SK-N-SH (cell line): ENCODE data around the gene TRAF3IP1. TPM values are rescaled to one million over a fixed set of nuclear protein-coding genes. Genes with fewer than 3 reads are reported as not detected.
"Not testable (repeated sequence)": the region's sequence is repeated elsewhere in the genome, so short reads cannot be mapped to it uniquely, and the experiment has no call there.

ENCODE experiments used
- CTCF ChIA-PET: fragments of 300-600, 350-600 bp; formaldehyde crosslinking; extraction: SDS; loops from one replicate; lab custom pipeline; 2021; lab: Yijun Ruan, JAX
- POLR2A ChIA-PET: fragments of 350-600 bp; sonication (Branson Sonifier 250); formaldehyde crosslinking; extraction: SDS; loops from one replicate; lab custom pipeline; 2020; ENCODE audit warnings: antibody characterized with exemption, inconsistent platforms; lab: Yijun Ruan, JAX
- DNase-seq: peaks from one replicate; pipeline ENCODE4 v3.0.0; 2012
- H2AFZ ChIP-seq: fragments of 200-600 bp; sonication (generic); 2 replicates; pipeline ENCODE4 v1.8.1; 2016; ENCODE audit warnings: antibody characterized with exemption, mild to moderate bottlenecking, low read depth
- H3F3A ChIP-seq: fragments of 200-600 bp; sonication (generic); replicated peaks from 2 replicates; pipeline ENCODE3; 2016; ENCODE audit warnings: antibody characterized with exemption, mild to moderate bottlenecking; ENCODE audit not compliant: insufficient read depth
- H3K27ac ChIP-seq, 2 experiments: fragments of 200-500 bp in 1 of 2; fragments of 200-600 bp in 1 of 2; sonication (Bioruptor generic) in 1 of 2; sonication (generic), shearing (Covaris generic) in 1 of 2; 2 replicates each; pipeline versions ENCODE4 v1.5.1 to v1.6.1; 2014 to 2016; ENCODE audit warnings: low read depth in 2 of 2, inconsistent platforms in 1 of 2, low read length in 1 of 2, mild to moderate bottlenecking in 1 of 2, mixed read lengths in 1 of 2
- H3K27me3 ChIP-seq: fragments of 200-600 bp; sonication (generic), shearing (Covaris generic); 2 replicates; pipeline ENCODE4 v1.6.1; 2016; ENCODE audit warnings: mixed run types; ENCODE audit not compliant: insufficient read depth
- H3K36me3 ChIP-seq, 2 experiments: fragments of 200-500 bp in 1 of 2; fragments of 200-600 bp in 1 of 2; sonication (Bioruptor generic) in 1 of 2; sonication (generic) in 1 of 2; replicated peaks in 1 of 2; 2 replicates each; pipeline versions ENCODE3 to v1.5.1; 2014 to 2016; ENCODE audit warnings: low read length in 1 of 2, mild to moderate bottlenecking in 1 of 2; ENCODE audit not compliant: insufficient read depth in 2 of 2, control insufficient read depth in 1 of 2
- H3K4me1 ChIP-seq, 2 experiments: fragments of 200-500 bp in 1 of 2; fragments of 200-600 bp in 1 of 2; sonication (Bioruptor generic) in 1 of 2; sonication (generic), shearing (Covaris generic) in 1 of 2; 2 replicates each; pipeline versions ENCODE4 v1.5.1 to v1.6.1; 2014 to 2016; ENCODE audit warnings: low read depth in 1 of 2, low read length in 1 of 2, mixed run types in 1 of 2; ENCODE audit not compliant: insufficient read depth in 2 of 2, control insufficient read depth in 1 of 2
- H3K4me2 ChIP-seq: fragments of 200-600 bp; sonication (generic), shearing (Covaris generic); 2 replicates; pipeline ENCODE4 v1.6.1; 2017; ENCODE audit warnings: mixed run types
- H3K4me3 ChIP-seq, 2 experiments: fragments of 200-500 bp in 1 of 2; fragments of 200-600 bp in 1 of 2; sonication (Bioruptor generic) in 1 of 2; sonication (generic), shearing (Covaris generic) in 1 of 2; 2 replicates each; pipeline versions ENCODE4 v1.5.1 to v1.8.1; 2014 to 2016; ENCODE audit warnings: low read depth in 2 of 2, inconsistent platforms in 1 of 2, low read length in 1 of 2, mild to moderate bottlenecking in 1 of 2, mixed read lengths in 1 of 2, moderate library complexity in 1 of 2
- H3K79me2 ChIP-seq: fragments of 200-600 bp; sonication (generic); 2 replicates; pipeline ENCODE4 v1.8.1; 2017; ENCODE audit warnings: mild to moderate bottlenecking; ENCODE audit not compliant: insufficient read depth
- H3K9ac ChIP-seq: fragments of 200-600 bp; sonication (generic); 2 replicates; pipeline ENCODE4 v1.6.1; 2017; ENCODE audit warnings: mixed run types
- H3K9me2 ChIP-seq: fragments of 200-600 bp; sonication (generic); 2 replicates; pipeline ENCODE4 v1.6.1; 2017; ENCODE audit warnings: mixed run types
- H3K9me3 ChIP-seq: fragments of 200-600 bp; sonication (generic); 2 replicates; pipeline ENCODE4 v1.6.1; 2017; ENCODE audit warnings: mixed run types, mild to moderate bottlenecking, moderate library complexity
- H4K20me1 ChIP-seq: fragments of 200-600 bp; sonication (generic); 2 replicates; pipeline ENCODE4 v1.6.1; 2017; ENCODE audit warnings: mild to moderate bottlenecking, mixed run types; ENCODE audit not compliant: insufficient read depth
- CHD2 ChIP-seq: fragments of 150-350 bp; IDR thresholded peaks from 2 replicates; pipeline ENCODE4 v1.6.1; 2018; ENCODE audit warnings: low read length; ENCODE audit not compliant: partially characterized antibody
- ELF1 ChIP-seq: IDR thresholded peaks from 2 replicates; pipeline ENCODE4 v1.4.0; 2012
- EZH2phosphoT487 ChIP-seq: fragments of 200-600 bp; sonication (generic); IDR thresholded peaks from 2 replicates; pipeline ENCODE4 v1.6.1; 2017; ENCODE audit warnings: low read depth, mixed run types, mild to moderate bottlenecking, antibody characterized with exemption, moderate library complexity, borderline replicate concordance
- GATA2 ChIP-seq: sonication (generic); formaldehyde crosslinking; IDR thresholded peaks from 2 replicates; pipeline ENCODE4 v1.5.0; 2020; ENCODE audit warnings: mild to moderate bottlenecking, missing genetic modification reagents
- JUND ChIP-seq: IDR thresholded peaks from 2 replicates; pipeline ENCODE4 v1.4.0; 2012
- RAD21 ChIP-seq: IDR thresholded peaks from 2 replicates; pipeline ENCODE4 v1.6.1; 2012; ENCODE audit warnings: mild to moderate bottlenecking, low read length
- RCOR1 ChIP-seq: fragments of 150-350 bp; IDR thresholded peaks from 2 replicates; pipeline ENCODE4 v1.6.1; 2017; ENCODE audit warnings: antibody characterized with exemption, low read length
- RFX5 ChIP-seq: IDR thresholded peaks from 2 replicates; pipeline ENCODE4 v1.6.1; 2012; ENCODE audit warnings: mild to moderate bottlenecking, improper control_type of control experiment, low read length
- SIN3A ChIP-seq: IDR thresholded peaks from 2 replicates; pipeline ENCODE4 v1.6.1; 2012; ENCODE audit warnings: low read depth, mild to moderate bottlenecking, low read length, moderate library complexity, borderline replicate concordance
- TCF12 ChIP-seq: IDR thresholded peaks from 2 replicates; pipeline ENCODE4 v1.4.0; 2012
- YY1 ChIP-seq: IDR thresholded peaks from 2 replicates; pipeline ENCODE4 v1.4.0; 2012; ENCODE audit warnings: low read depth, mild to moderate bottlenecking
- WGBS: methylation state at CpG from one replicate; pipeline ENCODE4 v1.1.6; 2017; ENCODE audit warnings: low lambda C conversion rate; 5-methylcytosine and 5-hydroxymethylcytosine counted together
- polyA plus RNA-seq, 3 experiments: library from polyadenylated mRNA; depleted of rRNA; stranded (reverse); fragments of >200 nt; gene quantifications; 2 replicates each; pipeline ENCODE4 v1.2.3, GENCODE V29; 2012
- TF ChIP-seq, protein P1 (sequence below): IDR thresholded peaks from 2 replicates; pipeline ENCODE4 v1.4.0; 2012; ENCODE audit warnings: low read depth, borderline replicate concordance
- TF ChIP-seq, protein P2 (sequence below): IDR thresholded peaks from 2 replicates; pipeline ENCODE4; 2012

The TRAF3IP1 gene
- polyA plus RNA-seq, 1 of the 3 experiments (the other 2 are of a cell fraction), result 15.0 TPM

DNA sequence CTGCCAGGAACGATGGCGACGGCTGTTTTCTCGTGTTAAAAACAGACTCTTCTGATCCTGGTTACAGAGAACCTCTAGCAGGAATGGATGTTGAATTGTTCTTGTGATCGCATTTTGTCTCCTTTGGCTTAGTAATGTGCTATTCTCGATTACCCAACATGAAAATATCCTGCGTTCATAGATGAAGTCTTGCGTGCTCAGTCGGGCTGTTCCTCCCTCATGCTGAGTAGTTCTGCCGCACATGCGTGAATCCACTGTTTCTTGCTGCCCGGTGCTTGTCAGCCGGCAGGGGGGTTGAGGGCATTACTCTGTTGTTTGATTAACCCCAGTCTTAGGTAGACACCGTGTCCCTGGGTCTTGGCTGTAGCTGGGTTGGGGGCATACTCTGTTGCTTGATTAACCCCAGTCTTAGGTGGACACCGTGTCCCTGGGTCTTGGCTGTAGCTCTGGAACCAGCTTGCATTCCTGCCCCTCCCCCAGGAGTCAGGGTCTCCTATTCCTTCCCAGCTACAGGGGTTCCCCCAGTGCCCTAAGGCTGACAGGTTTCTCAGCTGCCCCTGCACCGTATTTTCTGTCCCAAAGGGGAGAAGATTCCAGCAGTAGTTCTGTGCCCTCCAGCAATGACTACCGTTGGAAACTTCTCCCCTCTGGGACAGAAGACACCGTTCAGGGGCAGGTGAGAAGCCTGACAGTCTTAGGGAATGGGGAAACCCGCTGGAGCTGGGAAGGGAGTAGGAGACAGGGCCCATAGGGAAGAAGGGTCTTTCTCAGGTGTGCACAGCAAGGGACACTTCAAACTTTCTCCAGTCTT is 84.3 kb downstream of the TRAF3IP1 start:
- 84% methylated on average over 16 of the region's 19 CpGs for WGBS

DNA sequence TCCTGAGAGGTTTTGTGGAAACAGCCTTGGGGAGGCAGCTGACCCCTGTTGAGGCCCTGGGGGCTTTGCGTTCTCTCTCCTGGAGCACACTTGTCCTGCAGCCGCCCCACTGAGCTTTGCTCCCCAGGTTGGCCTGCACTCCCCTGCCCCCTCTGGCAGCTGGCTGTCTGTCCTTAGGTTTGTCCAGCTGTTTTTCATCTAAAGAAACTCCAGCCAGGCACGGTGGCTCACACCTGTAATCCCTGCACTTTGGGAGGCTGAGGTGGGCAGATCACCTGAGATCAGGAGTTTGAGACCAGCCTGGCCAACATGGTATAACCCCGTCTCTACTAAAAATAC is 84.9 kb downstream of the TRAF3IP1 start:
- WGBS, result 93% methylated on average over 4 of the region's 4 CpGs
- H3K9ac ChIP-seq, H3K27me3 ChIP-seq, CTCF ChIA-PET, H3K27ac ChIP-seq, H3K4me1 ChIP-seq, DNase-seq, H4K20me1 ChIP-seq, H2AFZ ChIP-seq, H3K79me2 ChIP-seq, H3K9me2 ChIP-seq, H3K4me3 ChIP-seq, H3K4me2 ChIP-seq, H3F3A ChIP-seq, POLR2A ChIA-PET, H3K9me3 ChIP-seq: not testable (repeated sequence)
- H3K36me3 ChIP-seq, result peaks cover 12 to 16% of the 10 kb centered on the region in 2 experiments

More for the DNA sequence above, 84.3 kb downstream of the TRAF3IP1 start:
- ChIA-PET CTCF (no interaction called here), POLR2A (no interaction called here)
- Histone ChIP-seq H3K27ac (no peak overlapping the region), H3K4me3 (no peak overlapping the region), H3K36me3 (peaks cover 12 to 18% of the 10 kb centered on the region in 2 experiments), H3K27me3 (no peaks in the 10 kb centered on the region), H3K9ac (no peak overlapping the region), H3K4me2 (no peak overlapping the region), H3K79me2 (no peaks in the 10 kb centered on the region), H2AFZ (no peak overlapping the region), H3K4me1 (peaks cover 0 to 2% of the 10 kb centered on the region in 2 experiments; a peak in 1 of 4 replicates), H3F3A (peaks cover 3% of the 10 kb centered on the region), H3K9me3 (no peaks in the 10 kb centered on the region), H4K20me1 (no peaks in the 10 kb centered on the region), H3K9me2 (no peaks in the 10 kb centered on the region)
- no peak for DNase-seq
- no peak for TF ChIP-seq TCF12
- TF ChIP-seq SIN3A, result no peak
- TF ChIP-seq RCOR1, result no peak
- TF ChIP-seq YY1, result no peak
- TF ChIP-seq JUND, result no peak
- no peak for TF ChIP-seq RAD21
- TF ChIP-seq GATA2 (CRISPR knock-in tag), result no peak
- no peak for TF ChIP-seq ELF1
- no peak for TF ChIP-seq CHD2
- TF ChIP-seq, protein P1, sequence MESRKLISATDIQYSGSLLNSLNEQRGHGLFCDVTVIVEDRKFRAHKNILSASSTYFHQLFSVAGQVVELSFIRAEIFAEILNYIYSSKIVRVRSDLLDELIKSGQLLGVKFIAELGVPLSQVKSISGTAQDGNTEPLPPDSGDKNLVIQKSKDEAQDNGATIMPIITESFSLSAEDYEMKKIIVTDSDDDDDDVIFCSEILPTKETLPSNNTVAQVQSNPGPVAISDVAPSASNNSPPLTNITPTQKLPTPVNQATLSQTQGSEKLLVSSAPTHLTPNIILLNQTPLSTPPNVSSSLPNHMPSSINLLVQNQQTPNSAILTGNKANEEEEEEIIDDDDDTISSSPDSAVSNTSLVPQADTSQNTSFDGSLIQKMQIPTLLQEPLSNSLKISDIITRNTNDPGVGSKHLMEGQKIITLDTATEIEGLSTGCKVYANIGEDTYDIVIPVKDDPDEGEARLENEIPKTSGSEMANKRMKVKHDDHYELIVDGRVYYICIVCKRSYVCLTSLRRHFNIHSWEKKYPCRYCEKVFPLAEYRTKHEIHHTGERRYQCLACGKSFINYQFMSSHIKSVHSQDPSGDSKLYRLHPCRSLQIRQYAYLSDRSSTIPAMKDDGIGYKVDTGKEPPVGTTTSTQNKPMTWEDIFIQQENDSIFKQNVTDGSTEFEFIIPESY, result no peak
- TF ChIP-seq, protein P2, sequence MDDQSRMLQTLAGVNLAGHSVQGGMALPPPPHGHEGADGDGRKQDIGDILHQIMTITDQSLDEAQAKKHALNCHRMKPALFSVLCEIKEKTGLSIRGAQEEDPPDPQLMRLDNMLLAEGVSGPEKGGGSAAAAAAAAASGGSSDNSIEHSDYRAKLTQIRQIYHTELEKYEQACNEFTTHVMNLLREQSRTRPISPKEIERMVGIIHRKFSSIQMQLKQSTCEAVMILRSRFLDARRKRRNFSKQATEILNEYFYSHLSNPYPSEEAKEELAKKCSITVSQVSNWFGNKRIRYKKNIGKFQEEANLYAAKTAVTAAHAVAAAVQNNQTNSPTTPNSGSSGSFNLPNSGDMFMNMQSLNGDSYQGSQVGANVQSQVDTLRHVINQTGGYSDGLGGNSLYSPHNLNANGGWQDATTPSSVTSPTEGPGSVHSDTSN, result no peak
- TF ChIP-seq EZH2phosphoT487, result no peak
- no peak for TF ChIP-seq RFX5
